Trophoblast cell (in vitro differentiated cells and primary cell): Measurements from ENCODE around the gene LPP.

ENCODE experiments used
- DNase-seq, 2 donors: peaks; one replicate each; pipeline ENCODE4 v3.0.0-alpha.2; 2016
- H2AFZ ChIP-seq: 2 replicates; pipeline ENCODE4 v1.6.1; 2013; ENCODE audit warnings: low read length, moderate library complexity, mild to moderate bottlenecking; ENCODE audit not compliant: insufficient read depth, poor library complexity
- H2AK5ac ChIP-seq: 2 replicates; pipeline ENCODE4 v1.6.1; 2013; ENCODE audit warnings: mild to moderate bottlenecking, low read length
- H2BK120ac ChIP-seq: 2 replicates; pipeline ENCODE4 v1.6.1; 2013; ENCODE audit warnings: low read length, mild to moderate bottlenecking, moderate library complexity; ENCODE audit not compliant: insufficient read depth, poor library complexity
- H2BK12ac ChIP-seq: 2 replicates; pipeline ENCODE4 v1.6.1; 2013; ENCODE audit warnings: mild to moderate bottlenecking, low read length, moderate library complexity
- H2BK5ac ChIP-seq: 2 replicates; pipeline ENCODE4 v1.6.1; 2013; ENCODE audit warnings: low read length, low read depth, moderate library complexity, mild to moderate bottlenecking; ENCODE audit not compliant: poor library complexity
- H3K14ac ChIP-seq: 2 replicates; pipeline ENCODE4 v1.6.1; 2013; ENCODE audit warnings: mild to moderate bottlenecking, low read length
- H3K18ac ChIP-seq: 2 replicates; pipeline ENCODE4 v1.6.1; 2013; ENCODE audit warnings: mild to moderate bottlenecking, low read length
- H3K23ac ChIP-seq: 2 replicates; pipeline ENCODE4 v1.6.1; 2013; ENCODE audit warnings: low read length
- H3K27ac ChIP-seq: 2 replicates; pipeline ENCODE4 v1.5.1; 2013; ENCODE audit warnings: low read depth, mild to moderate bottlenecking, inconsistent platforms, low read length, moderate library complexity
- H3K27me3 ChIP-seq: 2 replicates; pipeline ENCODE4 v1.6.1; 2013; ENCODE audit warnings: inconsistent platforms, mild to moderate bottlenecking, low read length, moderate library complexity; ENCODE audit not compliant: insufficient read depth
- H3K36me3 ChIP-seq, 2 experiments: 1 replicate in 1 of 2; 2 replicates in 1 of 2; pipeline ENCODE4 v1.6.1; 2013; ENCODE audit warnings: low read length in 2 of 2, mild to moderate bottlenecking in 2 of 2, moderate library complexity in 1 of 2; ENCODE audit not compliant: insufficient read depth in 2 of 2, control insufficient read depth in 1 of 2
- H3K4ac ChIP-seq: 2 replicates; pipeline ENCODE4 v1.6.1; 2013; ENCODE audit warnings: low read depth, mild to moderate bottlenecking, low read length, moderate library complexity
- H3K4me1 ChIP-seq, 2 experiments: 1 replicate in 1 of 2; 2 replicates in 1 of 2; pipeline ENCODE4 v1.6.1; 2013; ENCODE audit warnings: low read length in 2 of 2, mild to moderate bottlenecking in 2 of 2, moderate library complexity in 1 of 2; ENCODE audit not compliant: insufficient read depth in 2 of 2, control insufficient read depth in 1 of 2
- H3K4me2 ChIP-seq: 2 replicates; pipeline ENCODE4 v1.6.1; 2013; ENCODE audit warnings: inconsistent platforms, mild to moderate bottlenecking, low read length, moderate library complexity
- H3K4me3 ChIP-seq: 2 replicates; pipeline ENCODE4 v1.5.1; 2013; ENCODE audit warnings: mild to moderate bottlenecking, low read depth, low read length, inconsistent platforms
- H3K79me1 ChIP-seq: one replicate; pipeline ENCODE4 v1.6.1; 2013; ENCODE audit warnings: low read length
- H3K79me2 ChIP-seq: 2 replicates; pipeline ENCODE4 v1.6.1; 2013; ENCODE audit warnings: low read length, mild to moderate bottlenecking; ENCODE audit not compliant: control insufficient read depth, insufficient read depth, poor library complexity
- H3K9ac ChIP-seq: 2 replicates; pipeline ENCODE4 v1.6.1; 2013; ENCODE audit warnings: mild to moderate bottlenecking, low read length
- H3K9me3 ChIP-seq: 2 replicates; pipeline ENCODE4 v1.6.1; 2013; ENCODE audit warnings: low read depth, mild to moderate bottlenecking, control low read depth, inconsistent platforms, low read length; ENCODE audit not compliant: insufficient read depth
- H4K12ac ChIP-seq: 2 replicates; pipeline ENCODE4 v1.6.1; 2013; ENCODE audit warnings: low read depth, mild to moderate bottlenecking, low read length, moderate library complexity
- H4K8ac ChIP-seq: 2 replicates; pipeline ENCODE4 v1.6.1; 2013; ENCODE audit warnings: low read depth, mild to moderate bottlenecking, low read length, moderate library complexity
- H4K91ac ChIP-seq: one replicate; pipeline ENCODE4 v1.6.1; 2013; ENCODE audit warnings: low read depth, mild to moderate bottlenecking, low read length, moderate library complexity
- WGBS: extraction: QIAGEN DNeasy Blood & Tissue Kit; methylation state at CpG from one replicate; pipeline ENCODE4 v1.1.7; 2013; ENCODE audit warnings: missing lambda C conversion rate; ENCODE audit not compliant: insufficient read length, insufficient coverage; ENCODE audit errors: extremely low coverage; 5-methylcytosine and 5-hydroxymethylcytosine counted together

The LPP gene

DNA sequence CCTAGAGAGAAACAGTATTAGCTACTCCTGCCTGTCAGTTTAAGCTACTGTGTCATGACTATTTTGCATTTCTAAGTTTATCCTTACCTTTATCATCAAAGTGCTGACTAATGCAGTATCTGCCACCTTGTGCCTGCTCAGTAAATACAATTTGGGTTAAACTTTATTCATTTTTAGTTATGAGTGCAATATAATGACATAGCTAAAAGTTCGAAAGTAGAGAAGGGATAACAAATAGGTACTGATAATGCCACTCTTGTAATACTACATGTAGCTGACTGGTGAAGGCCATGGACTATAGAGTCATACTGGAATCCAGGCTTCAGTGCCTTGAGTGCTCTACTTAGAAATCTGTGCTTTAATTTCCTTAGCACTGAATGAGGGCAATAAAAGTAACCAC is 537.0 kb downstream of the LPP start:
- Histone ChIP-seq H3K36me3 (no peaks in the 10 kb centered on the region), H2AFZ (no peak overlapping the region), H3K9ac (no peak overlapping the region), H3K27ac (no peak overlapping the region), H4K8ac (no peak overlapping the region), H3K23ac (no peak overlapping the region), H3K4me1 (peaks cover 0 to 2% of the 10 kb centered on the region in 2 experiments), H3K4ac (no peak overlapping the region), H3K79me1 (no peaks in the 10 kb centered on the region), H3K14ac (no peak overlapping the region), H3K4me3 (no peak overlapping the region), H3K27me3 (no peaks in the 10 kb centered on the region), H3K18ac (no peak overlapping the region), H2BK5ac (no peak overlapping the region), H3K9me3 (no peaks in the 10 kb centered on the region), H4K12ac (no peak overlapping the region), H2AK5ac (no peak overlapping the region), H3K79me2 (no peaks in the 10 kb centered on the region), H4K91ac (no peak overlapping the region), H2BK120ac (no peak overlapping the region), H2BK12ac (no peak overlapping the region), H3K4me2 (no peak overlapping the region)
- WGBS: no CpG with 5 or more reads among the region's 1 CpG
- DNase-seq: no peak

DNA sequence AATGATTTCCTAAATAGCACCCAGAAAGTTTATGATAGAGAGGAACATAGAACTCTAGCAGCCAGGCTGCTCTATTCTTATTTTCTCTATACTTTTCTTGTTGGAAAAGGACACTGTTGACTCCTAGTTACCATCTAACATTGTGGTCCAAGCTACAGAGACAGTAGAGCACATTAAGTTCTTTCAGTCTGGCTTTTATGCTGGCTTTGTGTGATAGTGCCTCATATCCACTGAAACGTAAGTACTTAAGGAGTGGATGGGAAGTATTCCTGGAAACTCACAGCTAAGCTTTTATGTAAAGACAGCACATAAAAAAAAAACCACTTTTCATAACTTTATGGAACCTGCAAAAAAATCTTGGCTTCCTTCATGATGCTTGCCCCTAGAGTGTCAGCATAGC is 537.7 kb downstream of the LPP start:
- no peak overlapping the region for H3K14ac ChIP-seq

DNA sequence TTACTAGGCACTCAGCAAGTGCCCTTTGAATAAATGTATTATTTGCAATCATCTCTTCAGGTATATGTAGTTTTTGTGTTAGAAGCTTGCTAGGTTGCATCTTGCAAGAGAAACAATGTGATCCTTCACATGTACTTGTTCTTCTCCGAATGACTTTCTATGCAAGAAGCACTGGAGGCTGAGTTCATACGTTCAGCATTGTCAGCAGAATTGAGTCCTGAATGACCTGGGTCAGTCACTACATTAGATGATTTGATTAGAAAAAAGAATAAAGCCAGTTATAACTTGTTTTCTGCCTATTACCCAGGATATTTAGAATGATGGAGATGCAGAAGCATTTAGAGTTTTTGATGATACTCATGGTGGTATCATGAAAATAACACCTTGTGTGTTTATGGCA is 538.7 kb downstream of the LPP start:
- Histone ChIP-seq H3K9me3 (no peaks in the 10 kb centered on the region), H3K9ac (no peak overlapping the region), H3K4me1 (peaks cover 0 to 5% of the 10 kb centered on the region in 2 experiments), H3K27ac (no peak overlapping the region), H2AK5ac (no peak overlapping the region), H3K23ac (no peak overlapping the region), H3K36me3 (no peaks in the 10 kb centered on the region), H3K79me1 (no peaks in the 10 kb centered on the region), H2BK5ac (no peak overlapping the region), H3K4me2 (no peak overlapping the region), H3K79me2 (no peaks in the 10 kb centered on the region), H2BK12ac (no peak overlapping the region), H3K18ac (no peak overlapping the region), H3K27me3 (no peaks in the 10 kb centered on the region), H3K14ac (no peak overlapping the region), H4K91ac (no peak overlapping the region), H3K4me3 (no peak overlapping the region), H2AFZ (no peak overlapping the region), H2BK120ac (no peak overlapping the region), H4K8ac (no peak overlapping the region), H3K4ac (no peak overlapping the region), H4K12ac (no peak overlapping the region)
- no peak for DNase-seq
- no CpG with 5 or more reads among the region's 2 CpGs for WGBS

More for the DNA sequence above, 537.7 kb downstream of the LPP start:
- H3K9me3 ChIP-seq: no peaks in the 10 kb centered on the region
- no peak overlapping the region for H2BK120ac ChIP-seq
- H2AFZ ChIP-seq: no peak overlapping the region
- H2AK5ac ChIP-seq: no peak overlapping the region
- no peaks in the 10 kb centered on the region for H3K79me2 ChIP-seq
- no peaks in the 10 kb centered on the region for H3K36me3 ChIP-seq
- no peak overlapping the region for H2BK12ac ChIP-seq
- DNase-seq: no peak
- H3K23ac ChIP-seq: no peak overlapping the region
- no CpG with 5 or more reads among the region's 1 CpG for WGBS
- H2BK5ac ChIP-seq: no peak overlapping the region
- H3K9ac ChIP-seq: no peak overlapping the region
- no peak overlapping the region for H3K18ac ChIP-seq
- no peak overlapping the region for H3K27ac ChIP-seq
- no peak overlapping the region for H4K8ac ChIP-seq
- H3K4ac ChIP-seq: no peak overlapping the region
- no peak overlapping the region for H4K12ac ChIP-seq
- no peaks in the 10 kb centered on the region for H3K79me1 ChIP-seq
- no peaks in the 10 kb centered on the region for H3K27me3 ChIP-seq
- no peak overlapping the region for H3K4me2 ChIP-seq
- no peak overlapping the region for H4K91ac ChIP-seq
- peaks cover 0 to 2% of the 10 kb centered on the region in 2 experiments for H3K4me1 ChIP-seq
- no peak overlapping the region for H3K4me3 ChIP-seq

DNA sequence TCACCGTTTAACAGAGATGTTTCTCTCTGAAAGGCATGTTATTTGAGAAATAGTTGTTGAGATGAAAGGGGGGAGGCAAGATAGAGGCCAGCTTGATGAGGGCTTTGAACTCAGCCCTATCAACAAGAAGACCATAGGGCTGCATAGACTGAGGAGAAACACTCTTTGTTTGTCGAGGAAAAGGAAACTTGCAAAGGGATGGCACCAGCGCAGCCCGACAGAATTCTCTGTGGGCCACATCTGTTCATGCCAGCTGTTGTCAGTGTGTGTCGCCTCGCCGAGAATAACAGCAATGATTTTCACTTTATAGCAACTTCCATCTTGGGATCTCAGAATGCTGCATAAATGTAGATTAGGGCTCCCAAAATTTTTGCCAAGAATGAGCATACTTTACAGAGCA is 539.5 kb downstream of the LPP start:
- Histone ChIP-seq H3K36me3 (no peaks in the 10 kb centered on the region), H2BK5ac (no peak overlapping the region), H3K27ac (no peak overlapping the region), H3K4ac (no peak overlapping the region), H3K18ac (no peak overlapping the region), H3K4me1 (peaks cover 0 to 5% of the 10 kb centered on the region in 2 experiments), H3K14ac (no peak overlapping the region), H3K27me3 (no peaks in the 10 kb centered on the region), H4K12ac (no peak overlapping the region), H3K9me3 (no peaks in the 10 kb centered on the region), H4K91ac (no peak overlapping the region), H3K79me1 (no peaks in the 10 kb centered on the region), H4K8ac (no peak overlapping the region), H3K4me2 (no peak overlapping the region), H2BK12ac (no peak overlapping the region), H2AFZ (no peak overlapping the region), H3K9ac (no peak overlapping the region), H2BK120ac (no peak overlapping the region), H3K4me3 (no peak overlapping the region), H2AK5ac (no peak overlapping the region), H3K79me2 (no peaks in the 10 kb centered on the region), H3K23ac (no peak overlapping the region)
- no CpG with 5 or more reads among the region's 7 CpGs for WGBS
- DNase-seq: no peak
